Testis (tissue), 2 donors: ENCODE measurements around the gene PRR33.

Source experiments
- POLR2A ChIP-seq: fragments of 450-650 bp; IDR thresholded peaks from one replicate; pipeline ENCODE4 v1.6.1; 2017; ENCODE audit warnings: antibody characterized with exemption, mild to moderate bottlenecking, moderate library complexity
- TF ChIP-seq, protein P1 (sequence below), 3 experiments: fragments of 450-650 bp in 2 of 3; fragments of 200-600 bp in 1 of 3; sonication (generic) in 1 of 3; IDR thresholded peaks; one replicate each; pipeline ENCODE4 v1.5.1; 2016 to 2019; ENCODE audit warnings: antibody characterized with exemption in 3 of 3, mild to moderate bottlenecking in 2 of 3, moderate library complexity in 1 of 3

DNA sequence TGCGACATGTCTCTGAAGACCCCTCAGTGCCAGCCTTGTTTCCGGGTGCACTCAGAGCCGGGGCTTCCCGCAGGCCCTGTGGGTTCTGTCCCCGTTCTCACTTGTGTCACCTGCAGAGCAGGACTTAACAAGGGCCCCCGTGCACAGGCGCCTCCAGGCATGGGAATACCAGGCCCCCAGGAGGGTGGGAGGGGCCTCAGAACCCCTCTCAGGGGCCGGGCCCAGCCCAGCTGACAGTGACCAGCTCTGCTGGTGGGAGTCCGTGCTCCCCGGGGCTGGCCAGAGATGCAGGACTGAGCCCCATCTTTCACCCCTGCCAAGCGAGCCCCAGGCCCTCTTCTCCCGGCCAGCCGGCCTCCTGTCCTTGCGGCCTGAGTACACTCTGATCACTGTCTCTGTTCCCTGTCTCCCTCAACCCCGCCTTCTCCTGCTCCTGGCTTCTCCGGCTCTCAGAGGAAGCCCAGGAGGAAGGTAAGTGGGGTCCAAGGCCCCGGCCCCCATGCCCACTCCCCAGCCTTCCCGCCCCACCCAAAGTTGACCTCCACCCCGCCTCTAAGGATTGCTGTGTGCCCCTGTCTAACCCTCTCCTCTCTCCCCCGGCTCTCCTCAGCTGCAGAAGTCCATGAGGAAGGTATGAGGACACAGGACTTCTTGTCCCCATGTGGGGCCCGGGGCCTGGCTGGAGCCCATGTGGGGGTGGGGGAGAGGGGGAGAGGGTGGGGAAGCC is 33.1 kb upstream of the PRR33 start:
- TF ChIP-seq, protein P1, sequence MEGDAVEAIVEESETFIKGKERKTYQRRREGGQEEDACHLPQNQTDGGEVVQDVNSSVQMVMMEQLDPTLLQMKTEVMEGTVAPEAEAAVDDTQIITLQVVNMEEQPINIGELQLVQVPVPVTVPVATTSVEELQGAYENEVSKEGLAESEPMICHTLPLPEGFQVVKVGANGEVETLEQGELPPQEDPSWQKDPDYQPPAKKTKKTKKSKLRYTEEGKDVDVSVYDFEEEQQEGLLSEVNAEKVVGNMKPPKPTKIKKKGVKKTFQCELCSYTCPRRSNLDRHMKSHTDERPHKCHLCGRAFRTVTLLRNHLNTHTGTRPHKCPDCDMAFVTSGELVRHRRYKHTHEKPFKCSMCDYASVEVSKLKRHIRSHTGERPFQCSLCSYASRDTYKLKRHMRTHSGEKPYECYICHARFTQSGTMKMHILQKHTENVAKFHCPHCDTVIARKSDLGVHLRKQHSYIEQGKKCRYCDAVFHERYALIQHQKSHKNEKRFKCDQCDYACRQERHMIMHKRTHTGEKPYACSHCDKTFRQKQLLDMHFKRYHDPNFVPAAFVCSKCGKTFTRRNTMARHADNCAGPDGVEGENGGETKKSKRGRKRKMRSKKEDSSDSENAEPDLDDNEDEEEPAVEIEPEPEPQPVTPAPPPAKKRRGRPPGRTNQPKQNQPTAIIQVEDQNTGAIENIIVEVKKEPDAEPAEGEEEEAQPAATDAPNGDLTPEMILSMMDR (IDR thresholded peaks at IDR 0.05), result no peak
- no peak for TF ChIP-seq POLR2A
